ENCODE measurements around the gene NKIRAS1. TPM values are rescaled to one million over a fixed set of nuclear protein-coding genes. Genes with fewer than 3 reads are reported as not detected.
"Not testable (repeated sequence)": the region's sequence is repeated elsewhere in the genome, so short reads cannot be mapped to it uniquely, and the experiment has no call there.

Gene NKIRAS1
- total RNA-seq, 1 donor from 2014 or later = 8.4 TPM

- H3K4me3 ChIP-seq = no peak overlapping the region
- no peak overlapping the region for H3K27ac ChIP-seq
- intact Hi-C loops (cut with DNase I) = no loop called here
- DNase-seq (peak; percentile 62), ATAC-seq (peak; percentile 23)
- no peaks in the 10 kb centered on the region for H3K36me3 ChIP-seq
- no peaks in the 10 kb centered on the region for H3K9me3 ChIP-seq
- H3K27me3 ChIP-seq = no peaks in the 10 kb centered on the region
- TF ChIP-seq, protein P1, sequence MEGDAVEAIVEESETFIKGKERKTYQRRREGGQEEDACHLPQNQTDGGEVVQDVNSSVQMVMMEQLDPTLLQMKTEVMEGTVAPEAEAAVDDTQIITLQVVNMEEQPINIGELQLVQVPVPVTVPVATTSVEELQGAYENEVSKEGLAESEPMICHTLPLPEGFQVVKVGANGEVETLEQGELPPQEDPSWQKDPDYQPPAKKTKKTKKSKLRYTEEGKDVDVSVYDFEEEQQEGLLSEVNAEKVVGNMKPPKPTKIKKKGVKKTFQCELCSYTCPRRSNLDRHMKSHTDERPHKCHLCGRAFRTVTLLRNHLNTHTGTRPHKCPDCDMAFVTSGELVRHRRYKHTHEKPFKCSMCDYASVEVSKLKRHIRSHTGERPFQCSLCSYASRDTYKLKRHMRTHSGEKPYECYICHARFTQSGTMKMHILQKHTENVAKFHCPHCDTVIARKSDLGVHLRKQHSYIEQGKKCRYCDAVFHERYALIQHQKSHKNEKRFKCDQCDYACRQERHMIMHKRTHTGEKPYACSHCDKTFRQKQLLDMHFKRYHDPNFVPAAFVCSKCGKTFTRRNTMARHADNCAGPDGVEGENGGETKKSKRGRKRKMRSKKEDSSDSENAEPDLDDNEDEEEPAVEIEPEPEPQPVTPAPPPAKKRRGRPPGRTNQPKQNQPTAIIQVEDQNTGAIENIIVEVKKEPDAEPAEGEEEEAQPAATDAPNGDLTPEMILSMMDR (IDR thresholded peaks at IDR 0.05) = no peak
- peaks cover 14% of the 10 kb centered on the region for H3K4me1 ChIP-seq
These were observed 34.3 kb downstream of the NKIRAS1 start for GRCh38 chr3:23882487-23882918.

DNA sequence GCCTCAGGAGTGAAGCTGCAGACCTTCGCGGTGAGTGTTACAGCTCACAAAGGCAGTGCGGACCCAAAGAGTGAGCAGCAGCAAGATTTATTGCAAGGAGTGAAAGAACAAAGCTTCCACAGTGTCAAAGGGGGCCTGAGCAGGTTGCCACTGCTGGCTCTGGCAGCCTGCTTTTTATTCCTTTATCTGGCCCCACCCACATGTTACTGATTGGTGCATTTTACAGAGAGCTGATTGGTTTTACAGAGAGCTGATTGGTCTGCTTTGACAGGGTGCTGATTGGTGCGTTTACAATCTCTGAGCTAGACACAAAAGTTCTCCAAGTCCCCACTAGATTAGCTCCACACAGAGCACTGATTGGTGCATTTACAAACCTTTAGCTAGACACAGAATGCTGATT lies 34.8 kb downstream of the NKIRAS1 start:
- ATAC-seq = not testable (repeated sequence)

DNA sequence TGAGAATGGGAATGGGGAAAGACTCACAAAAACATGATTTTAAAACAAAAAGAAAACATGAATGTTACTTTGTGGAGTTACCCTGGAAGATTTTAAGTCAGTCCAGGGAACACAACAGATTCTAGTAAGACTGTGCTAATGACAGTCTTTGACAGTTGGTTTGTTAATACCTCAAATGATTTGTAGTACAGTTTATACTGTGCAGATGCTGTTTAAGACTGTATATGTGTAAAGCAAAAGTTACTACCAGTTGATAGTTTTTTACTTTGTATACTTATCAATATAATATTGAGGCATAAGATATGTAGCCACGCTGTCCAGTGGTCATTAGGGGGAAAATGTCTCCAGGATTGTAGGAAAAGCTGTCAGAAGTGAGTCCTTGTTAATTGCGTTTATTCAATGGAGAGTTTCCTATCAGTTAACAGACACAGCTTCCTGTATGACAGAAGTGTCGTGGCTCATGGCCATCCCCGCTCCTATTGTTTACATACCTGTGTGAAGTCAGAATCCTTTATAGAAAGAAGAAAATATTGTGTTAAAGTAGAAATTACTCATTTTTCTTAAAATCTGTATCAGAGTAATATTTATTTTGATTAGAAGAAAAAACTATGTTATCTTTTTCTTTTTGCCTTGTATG lies 36.0 kb downstream of the NKIRAS1 start:
- H3K36me3 ChIP-seq = no peaks in the 10 kb centered on the region
- H3K4me3 ChIP-seq = no peak overlapping the region
- peaks cover 24% of the 10 kb centered on the region for H3K4me1 ChIP-seq
- no peaks in the 10 kb centered on the region for H3K9me3 ChIP-seq
- intact Hi-C loops (cut with DNase I) = no loop called here
- H3K27me3 ChIP-seq = no peaks in the 10 kb centered on the region
- no peak overlapping the region for H3K27ac ChIP-seq
- DNase-seq (no peak), ATAC-seq (no peak)
- TF ChIP-seq, protein P1 (IDR thresholded peaks at IDR 0.05) = no peak

More for the DNA sequence above, 34.8 kb downstream of the NKIRAS1 start:
- peaks cover 19% of the 10 kb centered on the region for H3K4me1 ChIP-seq
- DNase-seq; intact Hi-C loops (cut with DNase I); H3K9me3 ChIP-seq; H3K27ac ChIP-seq; H3K27me3 ChIP-seq; H3K36me3 ChIP-seq; H3K4me3 ChIP-seq: not testable (repeated sequence)

- no peak overlapping the region for H3K27ac ChIP-seq
- DNase-seq = no peak
- no peak for ATAC-seq
- H3K9me3 ChIP-seq = no peaks in the 10 kb centered on the region
- H3K4me1 ChIP-seq = peaks cover 32% of the 10 kb centered on the region
- TF ChIP-seq, protein P1 (IDR thresholded peaks at IDR 0.05) = no peak
- H3K27me3 ChIP-seq = no peaks in the 10 kb centered on the region
- intact Hi-C loops (cut with DNase I) = no loop called here
- H3K4me3 ChIP-seq = no peak overlapping the region
- no peaks in the 10 kb centered on the region for H3K36me3 ChIP-seq
These were observed 37.3 kb downstream of the NKIRAS1 start for GRCh38 chr3:23879485-23879884.

DNA sequence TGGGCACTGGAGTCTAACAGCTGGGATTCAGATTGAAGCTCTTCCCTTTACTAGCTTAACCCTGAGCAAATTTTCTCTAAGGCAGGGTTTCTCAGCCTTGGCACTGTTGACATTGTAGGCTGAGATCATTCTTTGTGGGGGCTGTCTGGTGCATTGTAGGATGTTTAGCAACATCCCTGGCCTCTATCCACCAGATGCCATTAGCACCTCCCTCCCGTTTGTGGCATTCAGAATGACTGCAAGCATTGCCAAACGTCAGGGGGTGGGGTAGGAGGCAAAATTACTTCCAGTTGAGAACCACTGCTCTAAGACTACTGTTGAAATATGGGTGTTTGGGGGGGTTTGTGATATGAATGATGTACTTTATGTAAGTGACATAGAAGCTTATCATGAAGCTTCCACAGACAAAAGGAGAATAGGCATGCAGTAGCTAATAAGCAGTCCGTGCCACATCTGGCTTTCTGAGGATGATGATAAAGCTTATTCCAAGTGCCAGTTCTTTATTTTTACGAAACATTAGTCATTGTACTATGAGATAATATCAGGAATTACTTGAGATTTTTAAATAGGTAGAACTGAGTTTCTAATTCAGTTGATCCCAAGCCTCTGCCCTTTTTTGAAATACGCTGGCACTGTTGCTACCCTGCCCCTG lies 39.3 kb downstream of the NKIRAS1 start:
- Histone ChIP-seq H3K4me1 (peaks cover 32% of the 10 kb centered on the region), H3K9me3 (no peaks in the 10 kb centered on the region), H3K4me3 (no peak overlapping the region), H3K36me3 (no peaks in the 10 kb centered on the region), H3K27me3 (no peaks in the 10 kb centered on the region), H3K27ac (no peak overlapping the region)
- DNase-seq (no peak), ATAC-seq (peak; percentile 87)
- intact Hi-C loops (cut with DNase I) = no loop called here
- TF ChIP-seq, protein P1 (IDR thresholded peaks at IDR 0.05) = no peak

GRCh38 chr3:23876923-23877322 lies 39.9 kb downstream of the NKIRAS1 start:
- H3K4me3 ChIP-seq = no peak overlapping the region
- no peak overlapping the region for H3K27ac ChIP-seq

More at GRCh38 chr3:23876923-23877322, 39.9 kb downstream of the NKIRAS1 start:
- TF ChIP-seq, protein P1 (IDR thresholded peaks at IDR 0.05) = no peak
- DNase-seq (no peak), ATAC-seq (no peak)
- intact Hi-C loops (cut with DNase I) = no loop called here
- Histone ChIP-seq H3K9me3 (no peaks in the 10 kb centered on the region), H3K27me3 (no peaks in the 10 kb centered on the region), H3K4me1 (peaks cover 32% of the 10 kb centered on the region), H3K36me3 (no peaks in the 10 kb centered on the region)
